ENCODE measurements around the gene HELZ.

- TF ChIP-seq CTCF (conservative IDR thresholded peaks at IDR 0.05 in 1 of 2, IDR thresholded peaks at IDR 0.05 in 1 of 2; ENCODE audit: extremely low read depth in 1 of 2, insufficient read depth in 1 of 2, low read depth in 1 of 2, low read length in 2 of 2) = no peak
- TF ChIP-seq EZH2 (IDR thresholded peaks at IDR 0.05; ENCODE audit: borderline replicate concordance, low read length) = no peak
These were observed 73.4 kb downstream of the HELZ start for GRCh38 chr17:67171560-67171959.

Data from mammary epithelial cell (primary cell).